NOMO-1 treated with DMSO at 0.1 percent for 48 hours (cell line): ENCODE results near the gene C22orf39.

ENCODE experiments used
- DNase-seq: peaks from one replicate; lab custom pipeline; 2025; ENCODE audit not compliant: unreplicated experiment; lab: John Stamatoyannopoulos, UW

The C22orf39 gene

GRCh38 chr22:19447330-19448075 is at the start of gene C22orf39:
Gene C22orf39, minus strand, starts transcription at chr22:19447711. Its CDS starts 23 bp downstream, at chr22:19447688.
- peak; percentile 93 for DNase-seq

- DNase-seq, result no peak
These were observed 49.7 kb upstream of the C22orf39 start for GRCh38 chr22:19497245-19497644.

GRCh38 chr22:19496324-19496630 is 48.8 kb upstream of the C22orf39 start:
- DNase-seq, result no peak

DNA sequence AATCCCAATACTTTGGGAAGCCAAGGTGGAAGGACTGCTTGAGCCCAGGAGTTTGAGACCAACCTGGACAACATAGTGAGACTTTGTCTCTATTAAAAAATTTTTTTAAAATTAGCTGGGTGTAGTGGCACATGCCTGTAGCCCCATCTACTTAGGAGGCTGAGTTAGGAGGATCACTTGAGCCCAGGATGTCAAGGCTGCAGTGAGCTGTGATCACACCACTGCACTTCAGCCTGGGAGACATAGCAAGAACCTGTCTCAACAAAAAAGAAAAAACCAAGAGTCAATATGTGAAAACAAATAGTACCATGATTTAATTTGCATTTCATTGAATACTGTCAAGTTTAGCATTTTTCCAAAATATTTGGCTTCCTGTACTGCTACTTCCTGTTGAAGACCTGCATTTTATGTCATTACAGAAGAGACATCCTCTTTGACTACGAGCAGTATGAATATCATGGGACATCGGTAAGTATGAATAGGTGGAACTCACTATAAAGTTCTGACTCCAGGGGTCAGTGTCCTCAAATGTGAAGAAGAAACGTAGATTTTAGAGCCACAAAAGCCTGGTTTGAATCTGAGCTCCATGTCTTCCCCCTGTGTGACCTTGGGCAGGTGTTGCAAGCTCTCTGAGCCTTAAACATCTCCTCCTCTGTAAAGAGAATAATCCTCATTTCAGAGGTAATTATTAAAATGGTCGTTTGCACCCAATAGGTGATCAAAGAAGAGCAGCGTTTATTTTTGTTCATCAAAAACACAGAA is 48.2 kb upstream of the C22orf39 start:
- no peak for DNase-seq

- no peak for DNase-seq
These were observed 47.2 kb upstream of the C22orf39 start for GRCh38 chr22:19494676-19495173.

DNA sequence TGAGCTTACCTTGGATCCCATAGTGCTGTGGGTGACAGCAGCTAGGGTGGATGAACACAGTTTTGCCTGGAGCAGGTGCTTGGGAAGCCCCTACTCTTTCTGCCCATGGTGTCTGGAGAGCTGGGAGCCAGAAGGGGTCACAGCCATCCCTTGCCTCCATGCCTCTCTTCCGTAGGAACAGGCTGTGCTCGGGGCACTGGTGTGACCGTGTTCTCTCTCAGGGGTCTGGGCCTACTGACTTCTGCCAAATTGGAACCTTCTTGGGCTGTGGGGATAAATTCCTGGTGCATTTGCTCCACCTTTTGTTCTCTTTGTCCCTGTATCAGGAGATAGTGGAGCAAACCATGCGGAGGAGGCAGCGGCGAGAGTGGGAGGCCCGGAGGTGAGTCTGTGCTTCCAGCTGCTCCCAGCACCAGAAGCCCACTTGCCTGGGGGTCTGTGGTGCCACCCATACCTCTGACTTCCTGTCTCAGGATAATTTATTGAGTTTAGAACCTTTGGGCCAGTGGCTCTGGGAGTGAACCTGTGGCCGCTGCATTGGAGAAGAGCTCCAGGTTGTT is 46.6 kb upstream of the C22orf39 start:
- no peak for DNase-seq

- DNase-seq, result no peak
These were observed 45.1 kb upstream of the C22orf39 start for GRCh38 chr22:19492504-19493174.

DNA sequence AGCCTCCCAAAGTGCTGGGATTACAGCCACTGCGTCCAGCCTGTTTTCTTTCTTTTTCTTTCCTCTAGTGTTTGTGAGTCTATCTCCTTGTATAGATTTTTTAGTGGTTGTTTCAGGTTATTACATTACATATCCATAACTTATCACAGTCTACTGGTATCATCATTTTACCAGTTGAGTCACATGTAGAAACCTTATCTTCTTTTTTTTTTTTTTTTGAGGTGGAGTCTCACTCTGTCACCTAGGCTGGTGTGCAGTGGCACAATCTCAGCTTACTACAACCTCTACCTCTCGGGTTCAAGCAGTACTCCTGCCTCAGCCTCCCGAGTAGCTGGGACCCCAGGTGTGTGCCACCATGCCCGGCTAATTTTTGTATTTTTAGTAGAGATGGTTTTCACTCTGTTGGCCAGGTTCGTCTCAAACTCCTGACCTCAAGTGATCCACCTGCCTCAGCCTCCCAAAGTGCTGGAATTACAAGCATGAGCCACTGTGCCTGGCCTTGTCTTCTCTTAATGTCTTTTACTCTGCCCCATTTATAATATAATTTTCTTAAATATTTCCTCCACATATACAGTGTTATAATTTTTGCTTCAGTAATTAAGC is 43.2 kb upstream of the C22orf39 start:
- no peak for DNase-seq

DNA sequence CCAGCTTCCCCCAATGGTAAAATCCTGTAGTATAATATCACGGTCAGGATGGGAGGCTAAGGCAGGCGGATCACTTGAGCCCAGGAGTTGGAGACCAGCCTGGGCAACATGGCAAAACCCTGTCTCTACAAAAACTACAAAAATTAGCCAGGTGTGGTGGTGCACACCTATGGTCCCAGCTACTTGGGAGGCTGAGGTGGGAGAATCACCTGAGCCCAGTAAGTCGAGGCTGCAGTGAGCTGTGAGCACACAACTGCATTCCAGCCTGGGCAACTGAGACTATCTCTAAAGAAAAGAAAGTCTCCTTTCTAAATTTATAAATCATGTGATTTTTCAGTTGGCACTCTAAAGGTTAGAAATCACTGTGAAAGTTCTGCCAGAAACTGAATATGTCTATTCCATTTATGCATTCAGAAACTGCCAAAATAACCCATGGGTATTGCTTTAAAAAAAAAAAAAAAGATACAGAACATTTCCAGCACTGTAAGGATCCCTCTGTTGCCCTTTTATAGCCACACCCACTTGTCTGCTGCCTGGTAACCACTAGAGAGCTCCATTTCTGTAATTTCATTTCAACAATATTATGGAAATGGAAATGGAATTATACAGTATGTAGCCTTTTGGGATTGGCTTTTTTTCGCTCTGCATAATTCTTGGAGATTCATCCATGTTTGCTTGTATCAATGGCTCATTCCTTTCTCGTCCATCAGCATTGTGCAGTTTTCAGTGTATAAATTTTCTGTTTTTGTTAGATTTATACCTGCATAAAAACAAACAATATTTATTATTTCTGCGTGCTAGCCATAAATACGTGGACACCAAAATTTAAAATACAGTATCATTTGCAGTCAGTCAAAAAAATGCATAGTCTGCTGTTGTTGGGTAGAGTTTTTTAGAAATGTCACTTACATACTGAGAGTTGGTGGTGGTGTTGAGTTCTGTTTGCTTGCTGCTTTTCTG is 41.7 kb upstream of the C22orf39 start:
- no peak for DNase-seq

DNA sequence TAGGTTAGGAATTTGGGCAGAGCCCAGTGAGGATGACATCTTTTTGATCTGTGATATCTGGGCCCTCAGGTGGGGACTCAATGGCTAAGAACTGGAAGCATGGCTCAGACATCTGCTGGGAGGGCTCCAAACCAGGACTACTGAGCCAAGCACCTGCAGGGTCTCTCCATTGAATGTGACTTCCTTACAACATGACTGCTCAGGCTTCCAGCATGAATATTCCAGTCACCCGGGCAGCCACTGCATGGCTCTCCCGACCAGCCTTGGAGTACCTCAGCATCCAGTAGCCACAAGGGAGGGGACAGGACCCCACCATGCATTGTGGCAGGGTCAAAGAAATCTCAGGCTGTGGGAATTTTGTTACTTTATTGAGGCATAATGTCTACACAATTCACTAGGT is 40.8 kb upstream of the C22orf39 start:
- DNase-seq, result no peak

GRCh38 chr22:19483481-19484244 is 36.2 kb upstream of the C22orf39 start:
- DNase-seq, result no peak

- no peak for DNase-seq
These were observed 34.8 kb upstream of the C22orf39 start for GRCh38 chr22:19482297-19482696.

DNA sequence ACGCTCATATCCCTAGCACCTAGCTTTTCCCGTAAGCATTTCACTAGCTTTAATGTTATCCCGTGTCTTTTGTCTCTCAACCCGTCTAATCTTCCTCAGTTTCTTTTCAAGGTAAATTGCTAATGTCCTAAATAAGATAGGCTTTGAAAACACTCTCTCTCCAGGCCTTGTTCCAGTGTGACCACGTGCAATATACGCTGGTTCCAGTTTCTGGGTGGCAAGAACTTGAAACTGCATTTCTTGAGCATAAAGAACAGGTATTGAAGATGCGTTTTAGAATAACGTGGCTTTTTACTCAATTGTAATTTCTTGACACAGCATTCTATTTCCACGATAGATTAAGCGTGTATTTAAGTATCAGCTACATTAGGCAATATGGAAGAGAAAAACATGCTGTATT is 33.3 kb upstream of the C22orf39 start:
- DNase-seq, result peak; percentile 7

DNA sequence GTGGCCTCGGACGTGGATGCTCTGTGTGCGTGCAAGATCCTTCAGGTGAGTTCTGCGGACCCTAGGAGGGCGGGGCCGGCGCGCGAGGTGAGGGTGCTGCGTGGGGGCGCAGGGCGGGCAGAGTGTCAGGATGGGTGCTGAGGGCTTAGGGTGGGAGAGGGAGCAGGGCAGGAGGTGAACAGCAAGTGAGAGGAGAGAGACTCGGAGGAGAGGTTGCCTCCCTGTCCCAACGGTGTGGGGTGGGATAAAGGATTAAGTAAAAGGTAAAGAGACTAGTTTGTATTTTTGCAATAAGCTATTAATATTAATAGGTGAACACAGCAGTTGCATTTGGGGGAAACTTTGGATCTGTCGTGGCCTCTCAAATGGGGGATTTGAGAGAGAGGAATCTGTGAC is 32.7 kb upstream of the C22orf39 start:
- DNase-seq, result no peak

GRCh38 chr22:19479355-19480172 is 32.1 kb upstream of the C22orf39 start, which contains the start of gene CDC45:
Gene CDC45, plus strand, starts transcription at chr22:19479920. Its CDS starts 49 bp downstream, at chr22:19479969.
- DNase-seq, result peak; percentile 100

DNA sequence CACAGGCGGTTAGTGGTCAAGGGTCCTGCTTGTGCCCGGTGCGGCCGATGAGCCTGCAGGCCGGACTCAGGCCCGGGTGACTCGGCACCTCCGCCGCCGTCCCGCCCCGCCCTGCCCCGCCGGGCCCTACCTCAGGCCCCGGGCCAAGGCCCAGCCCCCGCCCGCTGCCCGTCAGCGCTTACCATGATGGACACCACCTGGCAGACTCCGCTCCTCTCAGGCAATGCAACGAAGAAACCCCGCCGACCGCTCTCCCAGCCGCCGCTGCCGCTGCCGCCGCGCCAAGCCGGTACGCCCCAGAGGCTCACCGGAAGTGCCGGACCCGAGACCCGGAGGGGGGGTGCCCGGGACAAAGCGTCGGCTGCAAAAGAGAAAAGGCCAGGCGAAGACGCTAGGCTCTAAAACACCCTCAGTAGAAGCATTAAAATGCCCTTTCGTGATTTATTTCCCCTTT is 31.4 kb upstream of the C22orf39 start, which contains the start of gene UFD1:
Gene UFD1, minus strand, starts transcription at position 293 of the 454 bp plus-strand sequence. Its CDS starts 108 bp downstream, at position 185.
- DNase-seq, result peak; percentile 82

- DNase-seq, result no peak
These were observed 30.8 kb upstream of the C22orf39 start for GRCh38 chr22:19478045-19478900.
